ENCODE data around the gene KIAA0408.

The KIAA0408 gene

GRCh38 chr6:127459231-127459641 lies at the start of gene KIAA0408:
KIAA0408 (minus strand) TSS chr6:127459389; CDS start chr6:127453981, 5,408 bp downstream.
- DNase-seq = no peak

GRCh38 chr6:127506894-127507293 lies 47.7 kb upstream of the KIAA0408 start:
- no peak for DNase-seq

- DNase-seq = no peak
These were observed 43.8 kb upstream of the KIAA0408 start for GRCh38 chr6:127503022-127503421.

GRCh38 chr6:127497410-127497809 lies 38.2 kb upstream of the KIAA0408 start:
- DNase-seq = no peak

GRCh38 chr6:127496471-127496870 lies 37.3 kb upstream of the KIAA0408 start:
- DNase-seq = no peak

GRCh38 chr6:127494240-127494767 lies 35.1 kb upstream of the KIAA0408 start:
- no peak for DNase-seq

GRCh38 chr6:127489248-127489647 lies 30.1 kb upstream of the KIAA0408 start:
- no peak for DNase-seq

- DNase-seq = no peak
These were observed 27.7 kb upstream of the KIAA0408 start for GRCh38 chr6:127486934-127487333.

GRCh38 chr6:127484212-127484863 lies 25.1 kb upstream of the KIAA0408 start:
- DNase-seq = peak in 1 of 2 donors; percentile 54

GRCh38 chr6:127483399-127484055 lies 24.3 kb upstream of the KIAA0408 start:
- DNase-seq = no peak

- no peak for DNase-seq
These were observed 23.1 kb upstream of the KIAA0408 start for GRCh38 chr6:127482325-127482724.

GRCh38 chr6:127481628-127482027 lies 22.4 kb upstream of the KIAA0408 start:
- no peak for DNase-seq

GRCh38 chr6:127481111-127481510 lies 21.9 kb upstream of the KIAA0408 start:
- no peak for DNase-seq

- DNase-seq = no peak
These were observed 18.5 kb upstream of the KIAA0408 start for GRCh38 chr6:127477658-127478057.

GRCh38 chr6:127475823-127476176 lies 16.6 kb upstream of the KIAA0408 start:
- DNase-seq = no peak

GRCh38 chr6:127475135-127475822 lies 16.1 kb upstream of the KIAA0408 start:
- DNase-seq = no peak

GRCh38 chr6:127471379-127472255 lies 12.4 kb upstream of the KIAA0408 start:
- DNase-seq = no peak

- no peak for DNase-seq
These were observed 9.7 kb upstream of the KIAA0408 start for GRCh38 chr6:127468936-127469335.

GRCh38 chr6:127466416-127466815 lies 7.2 kb upstream of the KIAA0408 start:
- DNase-seq = no peak

GRCh38 chr6:127464881-127465459 lies 5.8 kb upstream of the KIAA0408 start:
- DNase-seq = peak; percentile 54 to 59

GRCh38 chr6:127464161-127464880 lies 5.1 kb upstream of the KIAA0408 start:
- no peak for DNase-seq

GRCh38 chr6:127463056-127463455 lies 3.9 kb upstream of the KIAA0408 start:
- no peak for DNase-seq

All from CD4-positive, alpha-beta T cell treated with Interleukin-4 for 1 hour (primary cell).